ENCODE measurements around the gene SFT2D3.
"Not testable (repeated sequence)": the region's sequence is repeated elsewhere in the genome, so short reads cannot be mapped to it uniquely, and the experiment has no call there.

The SFT2D3 gene

GRCh38 chr2:127749537-127749936 is 48.2 kb downstream of the SFT2D3 start:
- H3K4me3 Mint-ChIP-seq, DNase-seq, H3K9me3 Mint-ChIP-seq, H3K27me3 Mint-ChIP-seq, H3K4me1 Mint-ChIP-seq: not testable (repeated sequence)
- H3K27ac Mint-ChIP-seq, result peak overlapping the region; percentile 28
- CTCF ChIA-PET, result interaction anchor here (1.1 to 1.5 kb wide), 2 partner anchors 11 to 61 kb away, joined by 3 read pairs; partner anchors contain the start of gene WDR33
- peaks cover 33% of the 10 kb centered on the region for H3K36me3 Mint-ChIP-seq

- Mint-ChIP-seq H3K4me1 (peaks cover 4% of the 10 kb centered on the region), H3K9me3 (no peaks in the 10 kb centered on the region), H3K4me3 (no peak overlapping the region), H3K36me3 (peaks cover 27% of the 10 kb centered on the region), H3K27me3 (no peaks in the 10 kb centered on the region), H3K27ac (no peak overlapping the region)
- CTCF ChIA-PET, result interaction anchor here (1.3 kb wide), 1 partner anchor 10 kb away, joined by 3 read pairs; no protein-coding TSS in a partner anchor
- no peak for DNase-seq
Measured at GRCh38 chr2:127753374-127753773, 52.1 kb downstream of the SFT2D3 start.

- DNase-seq, result no peak
- CTCF ChIA-PET, result interaction anchor here (0.8 to 1.3 kb wide), 3 partner anchors 10 to 82 kb away, joined by 3 read pairs; no protein-coding TSS in a partner anchor
- H3K4me1 Mint-ChIP-seq, result peaks cover 4% of the 10 kb centered on the region
Measured at GRCh38 chr2:127754186-127754585, 52.9 kb downstream of the SFT2D3 start.

More at GRCh38 chr2:127754186-127754585, 52.9 kb downstream of the SFT2D3 start:
- H3K4me3 Mint-ChIP-seq, result no peak overlapping the region
- H3K9me3 Mint-ChIP-seq, result no peaks in the 10 kb centered on the region
- no peak overlapping the region for H3K27ac Mint-ChIP-seq
- H3K27me3 Mint-ChIP-seq, result no peaks in the 10 kb centered on the region
- peaks cover 30% of the 10 kb centered on the region for H3K36me3 Mint-ChIP-seq

Measured in activated naive CD4-positive, alpha-beta T cell treated with anti-CD3 and anti-CD28 coated beads, Interleukin-2, amount 10 ng/mL, durations not matched to agents 7 days and 5 days (primary cell).